ENCODE results near the gene SCO2.

- TF ChIP-seq CTCF (IDR thresholded peaks at IDR 0.05; ENCODE audit: low read length), result peak; percentile 48
- no peak for TF ChIP-seq EZH2 (IDR thresholded peaks at IDR 0.05; ENCODE audit: borderline replicate concordance, low read length)
These were observed at the start of gene SCO2 for GRCh38 chr22:50525104-50525857.

Measured in OCI-LY1 (cell line).